HCT116 (cell line): Measurements from ENCODE around the gene EIF5AL1. TPM values are rescaled to one million over a fixed set of nuclear protein-coding genes. Genes with fewer than 3 reads are reported as not detected.
A peak's percentile ranks its signal among the peaks of the same experiment; 100 is the strongest.
"Not testable (repeated sequence)": the region's sequence is repeated elsewhere in the genome, so short reads cannot be mapped to it uniquely, and the experiment has no call there.

Experiments
- ATAC-seq: fragments of 200-7000 bp; cut with Tn5 transposase; 2 replicates; pipeline ENCODE4 v1.9.1; 2020; ENCODE audit warnings: mild to moderate bottlenecking, moderate library complexity
- BruUV-seq: library from RNA; stranded (reverse); fragments of 400-500 nt; replicated peaks from 2 replicates; lab custom pipeline; 2021; lab: Mats Ljungman, UMichigan
- CTCF ChIA-PET: fragments of 300-600 bp; sonication (Branson Sonifier 250); formaldehyde crosslinking; loops from one replicate; lab custom pipeline; 2021; ENCODE audit warnings: antibody characterized with exemption; lab: Charles Lee
- POLR2A ChIA-PET: fragments of 300-600, 350-600 bp; sonication (Branson Sonifier 250); formaldehyde crosslinking; loops from one replicate; lab custom pipeline; 2021; ENCODE audit warnings: antibody characterized with exemption; lab: Charles Lee
- RAD21 ChIA-PET, 2 experiments: fragments of 300-600 bp; sonication (Branson Sonifier 250); formaldehyde crosslinking; loops; one replicate each; lab custom pipeline; 2023; ENCODE audit warnings: low total read pairs in 2 of 2; ENCODE audit not compliant: uncharacterized antibody in 2 of 2, unreplicated experiment in 2 of 2, low non-redundant PET in 1 of 2; lab: Charles Lee
- DNase-seq: peaks from one replicate; pipeline ENCODE4 v3.0.0-alpha.2; 2010; ENCODE audit warnings: low read depth, low spot score
- H2AFZ ChIP-seq: fragments of 200-600 bp; shearing (Covaris generic), sonication (generic); 2 replicates; pipeline ENCODE4 v1.6.1; 2017; ENCODE audit warnings: low read depth, mixed run types, mixed read lengths, antibody characterized with exemption, low read length; ENCODE audit not compliant: poor library complexity, severe bottlenecking
- H3K27ac ChIP-seq: 2 replicates; pipeline ENCODE4 v1.5.1; 2012; ENCODE audit warnings: low read depth, low read length
- H3K27me3 ChIP-seq: fragments of 200-600 bp; sonication (generic); 2 replicates; pipeline ENCODE4 v1.6.1; 2016; ENCODE audit warnings: mixed run types, low read length, mixed read lengths; ENCODE audit not compliant: insufficient read depth
- H3K36me3 ChIP-seq, 2 experiments: fragments of 200-500 bp in 1 of 2; fragments of 200-600 bp in 1 of 2; sonication (Bioruptor generic) in 1 of 2; sonication (generic) in 1 of 2; 2 replicates each; pipeline versions ENCODE4 v1.5.1 to v1.6.1; 2014 to 2016; ENCODE audit warnings: low read length in 2 of 2, inconsistent platforms in 1 of 2, mixed read lengths in 1 of 2, mixed run types in 1 of 2; ENCODE audit not compliant: insufficient read depth in 2 of 2, control insufficient read depth in 1 of 2
- H3K4me1 ChIP-seq, 2 experiments: fragments of 200-600 bp in 1 of 2; sonication (generic) in 1 of 2; 2 replicates each; pipeline versions ENCODE4 v1.5.1 to v1.6.1; 2012 to 2017; ENCODE audit warnings: low read length in 2 of 2, inconsistent platforms in 1 of 2, mild to moderate bottlenecking in 1 of 2, mixed read lengths in 1 of 2, mixed run types in 1 of 2, moderate library complexity in 1 of 2; ENCODE audit not compliant: insufficient read depth in 2 of 2, control insufficient read depth in 1 of 2
- H3K4me2 ChIP-seq: fragments of 200-600 bp; sonication (generic); 2 replicates; pipeline ENCODE4 v1.6.1; 2017; ENCODE audit warnings: mixed run types, low read length, mixed read lengths
- H3K4me3 ChIP-seq, 2 experiments: fragments of 200-600 bp in 1 of 2; sonication (generic) in 1 of 2; replicated peaks in 1 of 2; 2 replicates each; pipeline ENCODE4 v1.5.1; 2011 to 2016; ENCODE audit warnings: low read length in 2 of 2, control low read depth in 1 of 2, low read depth in 1 of 2, mild to moderate bottlenecking in 1 of 2, mixed read lengths in 1 of 2, mixed run types in 1 of 2
- H3K79me2 ChIP-seq: fragments of 200-600 bp; sonication (generic); 2 replicates; pipeline ENCODE4 v1.6.1; 2017; ENCODE audit warnings: mild to moderate bottlenecking, mixed run types, low read length, moderate library complexity, mixed read lengths; ENCODE audit not compliant: insufficient read depth
- H3K9ac ChIP-seq: fragments of 200-600 bp; sonication (generic); 2 replicates; pipeline ENCODE4 v1.6.1; 2016; ENCODE audit warnings: low read length, mixed read lengths
- H3K9me2 ChIP-seq: fragments of 200-600 bp; sonication (generic), shearing (Covaris generic); 2 replicates; pipeline ENCODE4 v1.6.1; 2017; ENCODE audit warnings: mixed run types, mild to moderate bottlenecking, moderate library complexity; ENCODE audit not compliant: insufficient read depth
- H3K9me3 ChIP-seq, 2 experiments: fragments of 200-500 bp in 1 of 2; fragments of 200-600 bp in 1 of 2; sonication (Bioruptor generic) in 1 of 2; sonication (generic) in 1 of 2; 2 replicates each; pipeline ENCODE4 v1.6.1; 2014 to 2017; ENCODE audit warnings: low read length in 2 of 2, mixed read lengths in 2 of 2, inconsistent platforms in 1 of 2, low read depth in 1 of 2, mild to moderate bottlenecking in 1 of 2, mixed run types in 1 of 2, moderate library complexity in 1 of 2; ENCODE audit not compliant: control insufficient read depth in 1 of 2, insufficient read depth in 1 of 2
- H4K20me1 ChIP-seq: fragments of 200-600 bp; sonication (generic), shearing (Covaris generic); 2 replicates; pipeline ENCODE4 v1.6.1; 2017; ENCODE audit warnings: mixed run types, mild to moderate bottlenecking, moderate library complexity; ENCODE audit not compliant: insufficient read depth
- CEBPB ChIP-seq: IDR thresholded peaks from 2 replicates; pipeline ENCODE4 v1.6.1; 2012; ENCODE audit warnings: low read depth
- CTCF ChIP-seq, 3 experiments: fragments of 200-600 bp in 1 of 3; sonication (generic) in 1 of 3; IDR thresholded peaks in 2 of 3; conservative IDR thresholded peaks in 1 of 3; 2 replicates each; pipeline ENCODE4 v1.5.1; 2012 to 2017; ENCODE audit warnings: low read depth in 2 of 3, low read length in 2 of 3, antibody characterized with exemption in 1 of 3, borderline replicate concordance in 1 of 3, control low read depth in 1 of 3, mild to moderate bottlenecking in 1 of 3, mixed read lengths in 1 of 3, mixed run types in 1 of 3, moderate library complexity in 1 of 3; ENCODE audit not compliant: insufficient read depth in 1 of 3
- RAD21 ChIP-seq: IDR thresholded peaks from 2 replicates; pipeline ENCODE4 v1.6.1; 2012; ENCODE audit warnings: low read depth, mild to moderate bottlenecking
- TCF7L2 ChIP-seq: IDR thresholded peaks from 2 replicates; pipeline ENCODE4 v1.7.0; 2011; ENCODE audit warnings: borderline replicate concordance, inconsistent platforms; ENCODE audit not compliant: insufficient read depth, insufficient read length; ENCODE audit errors: extremely low read depth
- intact Hi-C: fragments of 100-400 bp; cut with micrococcal nuclease; formaldehyde crosslinking; loops from 2 replicates; pipeline ENCODE4 v1.10.0; 2022
- total RNA-seq: library from RNA; stranded (reverse); gene quantifications from one replicate; pipeline ENCODE4 v1.2.1, GENCODE V29; 2021; ENCODE audit not compliant: unreplicated experiment

Gene EIF5AL1
- total RNA-seq, 1 experiment from 2014 or later, result 5.6 TPM

GRCh38 chr10:79502561-79503309 is 9.6 kb upstream of the EIF5AL1 start:
- ATAC-seq, result peak; percentile 99
- no peaks in the 10 kb centered on the region for H3K36me3 ChIP-seq
- ChIA-PET RAD21 (no interaction called here), POLR2A (no interaction called here), CTCF (interaction anchor here (0.7 to 2.9 kb wide), 2 partner anchors 14 to 129 kb away, joined by 3 to 21 read pairs; no protein-coding TSS in a partner anchor)
- no peaks in the 10 kb centered on the region; a peak in 1 of 4 replicates for H3K4me1 ChIP-seq
- H2AFZ ChIP-seq, result no peak overlapping the region
- intact Hi-C loops, result loop anchor here (1.0 kb wide), 1 partner anchor 128 kb away; no protein-coding TSS in a partner anchor
- H3K9me2 ChIP-seq, result no peaks in the 10 kb centered on the region
- no peaks in the 10 kb centered on the region for H3K9me3 ChIP-seq
- H3K4me3 ChIP-seq, result no peak overlapping the region
- H3K4me2 ChIP-seq, result peak overlapping the region; percentile 28
- H4K20me1 ChIP-seq, result no peaks in the 10 kb centered on the region
- no TSS peak for BruUV-seq
- no peak overlapping the region for H3K9ac ChIP-seq
- no peak for DNase-seq
- H3K79me2 ChIP-seq, result no peaks in the 10 kb centered on the region
- TF ChIP-seq CEBPB, result no peak
- TF ChIP-seq RAD21, result peak; percentile 79
- peak; percentile 56 to 76 (median 62) for TF ChIP-seq CTCF (IDR thresholded peaks at IDR 0.05 in 2 of 3, conservative IDR thresholded peaks at IDR 0.05 in 1 of 3; ENCODE audit: borderline replicate concordance in 1 of 3, insufficient read depth in 1 of 3, low read depth in 2 of 3, low read length in 2 of 3)
- peak; percentile 59 for TF ChIP-seq TCF7L2
- H3K27ac ChIP-seq, result no peak overlapping the region
- peaks cover 37% of the 10 kb centered on the region; the same call in 1 of the 2 replicates for H3K27me3 ChIP-seq

GRCh38 chr10:79503787-79504186 is 8.5 kb upstream of the EIF5AL1 start:
- H2AFZ ChIP-seq, H3K4me1 ChIP-seq, RAD21 ChIA-PET, POLR2A ChIA-PET, H3K27ac ChIP-seq, H3K9me3 ChIP-seq, H4K20me1 ChIP-seq, H3K9me2 ChIP-seq, CTCF ChIA-PET, DNase-seq, ATAC-seq, H3K36me3 ChIP-seq, BruUV-seq, H3K4me3 ChIP-seq, H3K4me2 ChIP-seq, intact Hi-C loops, H3K9ac ChIP-seq, H3K79me2 ChIP-seq: not testable (repeated sequence)
- peaks cover 30% of the 10 kb centered on the region; the same call in 1 of the 2 replicates for H3K27me3 ChIP-seq

GRCh38 chr10:79504483-79504882 is 7.8 kb upstream of the EIF5AL1 start:
- DNase-seq, H3K9me3 ChIP-seq, H3K36me3 ChIP-seq, RAD21 ChIA-PET, H3K4me1 ChIP-seq, H3K4me3 ChIP-seq, CTCF ChIA-PET, POLR2A ChIA-PET, ATAC-seq, H3K27ac ChIP-seq, H3K4me2 ChIP-seq, H4K20me1 ChIP-seq, H3K9ac ChIP-seq, H3K9me2 ChIP-seq, BruUV-seq, H3K79me2 ChIP-seq, H2AFZ ChIP-seq, intact Hi-C loops: not testable (repeated sequence)
- H3K27me3 ChIP-seq, result peaks cover 25% of the 10 kb centered on the region; the same call in 1 of the 2 replicates
